Stimulated activated CD4-positive, alpha-beta T cell treated with anti-CD3 and anti-CD28 coated beads, Interleukin-4, amount 100 ng/mL, for 1 hour (primary cell): ENCODE results near the gene C13orf46.
"Not testable (repeated sequence)": the region's sequence is repeated elsewhere in the genome, so short reads cannot be mapped to it uniquely, and the experiment has no call there.

Experiments
- DNase-seq: peaks from one replicate; pipeline ENCODE4 v3.0.0-alpha.2; 2020

C13orf46 gene

GRCh38 chr13:113991676-113992179 lies 17.9 kb upstream of the C13orf46 start:
- no peak for DNase-seq

GRCh38 chr13:113991191-113991669 lies 17.4 kb upstream of the C13orf46 start:
- DNase-seq: no peak

DNA sequence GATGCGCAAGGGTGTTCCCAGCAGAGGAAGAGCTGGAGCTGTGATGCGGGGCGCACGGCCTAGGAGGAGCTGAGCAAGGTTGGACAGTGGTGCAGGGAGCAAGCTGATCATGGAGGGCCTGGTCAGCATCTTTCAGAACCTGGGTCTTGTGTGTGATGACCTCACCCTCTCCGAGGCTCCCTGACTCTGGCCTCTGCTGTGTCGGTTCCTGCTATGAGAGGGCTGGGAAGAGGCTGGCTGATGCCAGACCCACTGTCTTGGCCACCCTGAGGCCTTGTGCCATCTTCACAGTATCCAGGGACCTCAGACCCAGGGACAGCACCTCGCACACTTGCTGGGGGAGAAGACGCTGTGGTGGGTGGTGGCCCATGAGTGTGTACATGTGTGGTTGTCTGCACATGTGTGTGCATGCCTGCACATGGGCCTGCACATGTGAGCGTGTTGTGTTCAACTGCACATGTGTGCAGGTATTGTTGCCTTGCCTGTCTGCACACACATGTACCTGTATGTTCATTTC lies 16.5 kb upstream of the C13orf46 start:
- DNase-seq: no peak

GRCh38 chr13:113989585-113990300 lies 15.9 kb upstream of the C13orf46 start:
- DNase-seq: no peak

DNA sequence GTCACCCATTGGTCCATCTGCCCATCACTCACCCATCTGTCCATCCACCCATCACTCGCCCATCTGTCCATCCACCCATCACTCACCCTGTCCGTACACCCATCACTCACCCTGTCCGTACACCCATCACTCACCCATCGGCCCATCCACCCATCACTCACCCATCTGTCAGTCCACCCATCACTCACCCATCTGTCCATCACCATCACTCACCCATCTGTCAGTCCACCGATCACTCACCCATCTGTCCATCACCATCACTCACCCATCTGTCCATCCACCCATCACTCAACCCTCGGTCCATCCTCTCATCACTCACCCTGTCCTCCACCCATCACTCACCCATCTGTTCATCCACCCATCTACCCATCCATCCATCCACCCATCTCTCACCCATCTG lies 15.0 kb upstream of the C13orf46 start:
- not testable (repeated sequence) for DNase-seq

DNA sequence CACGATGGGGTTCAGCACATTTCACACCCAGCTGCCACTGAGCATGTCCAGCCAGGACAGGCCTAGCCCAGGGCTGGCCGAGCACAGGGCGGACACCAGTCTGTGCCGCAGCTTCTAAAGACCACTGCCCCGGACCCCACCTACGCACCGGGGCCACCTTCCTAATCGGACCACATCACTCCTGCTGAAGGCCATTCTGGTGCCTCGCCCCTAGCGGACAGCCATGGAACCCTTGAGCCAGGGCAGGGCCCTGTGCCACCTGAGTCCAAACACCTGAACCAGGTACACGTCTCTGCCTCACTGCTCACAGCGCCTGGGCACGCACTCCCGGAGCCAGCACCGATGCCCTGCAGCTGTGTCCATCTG lies 8.4 kb upstream of the C13orf46 start:
- no peak for DNase-seq

- DNase-seq: no peak
These were observed 7.9 kb upstream of the C13orf46 start for GRCh38 chr13:113981611-113982295.

GRCh38 chr13:113981194-113981605 lies 7.3 kb upstream of the C13orf46 start:
- no peak for DNase-seq

DNA sequence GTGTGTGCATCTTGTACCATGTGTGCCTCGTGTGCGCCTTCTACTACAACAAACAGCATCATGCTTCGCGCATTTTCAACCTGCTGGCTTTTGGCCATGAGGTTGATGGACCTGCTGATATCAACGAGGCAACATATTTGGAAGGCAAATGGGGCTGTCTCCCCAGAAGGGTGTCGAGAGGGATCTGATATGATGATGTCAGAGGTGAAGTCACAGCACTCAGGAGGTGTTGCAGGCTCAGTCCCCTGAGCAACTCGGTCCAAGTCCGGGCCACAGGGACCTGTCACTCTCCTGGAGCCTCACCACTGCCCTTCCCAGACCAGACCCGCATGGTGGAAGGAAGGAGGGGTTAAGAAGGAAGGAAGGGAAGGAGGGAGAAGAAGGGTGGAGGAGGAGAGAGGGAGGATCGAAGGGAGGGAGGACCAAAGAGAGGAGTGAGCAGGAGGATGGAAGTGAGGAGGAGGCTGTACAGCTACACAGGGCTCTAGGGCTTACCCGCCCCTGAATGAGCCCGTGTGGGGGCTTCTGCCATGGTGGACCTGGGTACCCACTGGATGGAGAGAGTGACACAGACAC lies 6.7 kb upstream of the C13orf46 start:
- DNase-seq: no peak

DNA sequence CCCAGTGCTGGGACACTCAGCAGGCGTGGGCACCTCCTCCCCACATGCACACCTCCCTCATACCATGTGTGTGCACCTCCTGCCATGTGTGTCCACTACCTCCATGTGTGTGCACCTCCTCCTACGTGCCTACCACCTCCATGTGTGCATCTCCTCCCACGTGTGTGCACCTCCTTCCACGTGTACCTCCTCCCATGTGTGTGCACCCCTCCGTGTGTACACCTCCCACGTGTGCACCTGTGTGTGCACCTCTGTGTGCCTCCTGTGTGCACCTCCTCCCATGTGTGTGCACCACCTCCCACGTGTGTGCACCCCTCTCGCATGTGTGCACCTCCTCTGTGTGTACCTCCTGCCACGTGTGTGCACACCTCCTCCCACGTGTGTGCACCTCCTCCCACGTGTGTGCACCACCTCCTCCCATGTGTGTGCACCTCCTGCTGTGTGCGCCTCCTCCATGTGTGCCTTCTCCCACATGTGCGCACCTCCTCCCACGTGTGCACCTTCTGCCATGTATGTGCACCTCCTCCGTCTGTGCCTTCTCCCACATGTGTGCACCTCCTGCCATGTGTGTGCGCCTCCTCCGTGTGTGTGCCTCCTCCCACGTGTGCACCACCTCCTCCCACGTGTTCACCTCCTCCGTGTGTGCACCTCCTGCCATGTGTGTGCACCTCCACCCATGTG lies 6.1 kb upstream of the C13orf46 start:
- DNase-seq: no peak

DNA sequence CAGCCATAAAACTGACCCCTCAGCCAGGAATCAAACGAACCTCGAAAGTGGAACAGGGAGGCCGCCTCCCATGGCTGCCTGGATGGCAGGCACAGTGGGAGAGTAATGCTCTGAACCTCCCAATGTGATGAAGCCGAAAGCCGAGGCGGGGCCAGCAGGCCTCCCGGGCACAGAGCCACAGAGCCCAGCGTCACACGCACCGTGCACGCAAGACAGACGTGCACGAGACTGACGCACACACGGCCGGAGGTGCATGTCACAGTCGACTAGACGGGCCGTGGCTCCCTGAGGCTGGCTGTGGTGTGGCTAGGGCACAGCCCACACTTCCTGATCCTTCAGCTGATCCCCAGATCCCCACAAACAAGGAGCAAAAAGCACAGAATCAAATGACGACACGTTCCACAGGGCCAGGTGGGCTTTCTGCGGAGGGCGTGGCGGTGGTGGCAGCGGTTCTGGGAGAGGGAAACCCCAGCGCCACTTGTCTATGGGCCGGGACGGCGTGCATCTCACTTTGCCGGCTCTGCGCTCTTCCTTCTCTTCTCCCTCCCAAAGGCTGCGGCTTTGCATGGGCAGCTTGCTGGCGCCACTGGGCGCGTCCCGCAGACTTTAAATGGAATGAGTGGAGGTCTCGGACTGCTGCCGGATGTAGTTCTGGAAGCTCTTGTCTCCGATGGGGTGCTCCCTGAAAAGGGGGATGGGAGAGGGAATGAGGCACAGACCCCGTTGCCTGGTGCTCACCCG lies 5.0 kb upstream of the C13orf46 start:
- no peak for DNase-seq

DNA sequence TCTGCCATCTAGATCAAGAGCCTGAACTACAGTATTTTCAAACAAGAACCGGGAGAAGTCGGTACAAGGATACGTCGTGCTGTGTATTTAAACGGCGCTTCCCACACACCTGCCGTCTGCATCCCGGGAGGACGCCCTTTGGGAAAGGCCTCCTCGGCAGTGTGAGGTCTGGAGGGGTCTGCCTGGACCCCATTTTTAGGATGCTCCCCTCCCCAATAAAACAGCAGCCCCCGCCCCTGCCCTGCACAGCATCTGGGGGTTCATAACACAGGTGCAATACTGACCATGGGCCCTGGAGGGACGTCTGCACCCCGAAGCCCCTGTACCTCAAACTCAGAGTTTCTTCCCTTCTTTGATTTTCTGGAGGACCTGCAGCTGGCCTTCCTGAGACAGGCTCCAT lies 4.1 kb upstream of the C13orf46 start:
- no peak for DNase-seq

DNA sequence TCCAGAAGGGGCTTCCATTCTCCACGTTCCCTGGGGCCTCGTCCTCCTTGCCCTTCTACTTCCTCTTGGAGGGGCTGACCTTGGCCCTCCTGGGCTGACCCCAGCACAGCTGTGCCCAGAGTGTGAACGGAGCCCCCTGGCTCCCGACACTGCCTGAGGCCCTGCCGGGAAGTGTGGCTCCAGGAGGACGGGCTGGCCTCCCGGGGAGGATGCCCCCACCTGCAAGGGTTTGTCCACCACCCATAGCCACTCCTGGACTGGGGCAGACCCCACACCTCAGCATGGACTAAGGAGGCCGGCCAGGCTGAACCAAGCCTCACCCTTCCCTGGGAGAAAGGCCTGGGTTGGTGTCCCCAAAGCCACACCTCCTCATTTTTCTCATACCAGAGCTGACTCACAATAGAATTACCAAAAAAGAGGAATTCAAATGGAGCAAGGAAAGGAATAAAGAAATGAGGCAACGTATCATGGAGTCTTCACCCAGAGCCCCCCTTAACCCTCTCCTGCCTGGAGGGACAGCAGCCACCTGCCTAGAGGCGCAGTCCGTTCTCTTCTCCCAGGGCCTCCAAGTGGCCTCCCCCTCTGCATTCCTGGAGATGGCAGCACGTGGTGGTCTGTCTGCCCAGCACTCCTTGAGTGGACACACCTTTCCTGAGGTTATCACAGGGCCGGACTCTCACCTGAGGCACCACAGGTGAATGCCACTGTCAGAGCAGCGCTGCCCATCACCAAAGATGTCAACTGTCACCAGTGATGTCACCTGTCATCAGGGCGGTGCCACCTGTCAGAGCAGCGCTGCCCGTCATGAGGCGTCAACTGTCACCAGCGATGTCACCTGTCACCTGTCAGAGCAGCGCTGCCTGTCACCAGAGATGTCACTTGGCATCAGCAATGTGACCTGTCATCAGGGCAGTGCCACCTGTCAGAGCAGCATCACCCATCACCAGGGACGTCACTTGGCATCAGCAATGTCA lies 3.1 kb upstream of the C13orf46 start:
- DNase-seq: no peak

DNA sequence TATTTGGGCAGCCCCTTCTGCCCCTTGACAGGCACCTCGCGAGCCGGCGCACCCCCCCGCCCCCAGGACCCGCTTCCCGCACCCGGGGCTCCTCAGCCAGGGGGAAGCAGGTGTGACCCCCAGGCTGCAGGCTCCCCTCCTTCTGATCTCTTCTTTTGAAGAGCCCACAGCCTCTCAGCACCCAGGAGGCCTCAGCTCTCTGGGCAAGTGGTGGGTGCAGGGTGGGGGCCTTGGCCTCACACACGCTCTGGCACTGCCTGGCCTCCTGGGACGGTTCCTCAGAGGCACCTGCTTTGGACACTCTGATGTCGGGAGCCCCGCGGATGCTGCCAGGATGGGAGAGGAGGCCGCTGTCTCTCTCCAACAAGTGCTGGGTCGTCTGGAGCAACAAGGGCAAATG lies 1.5 kb upstream of the C13orf46 start:
- DNase-seq: no peak

DNA sequence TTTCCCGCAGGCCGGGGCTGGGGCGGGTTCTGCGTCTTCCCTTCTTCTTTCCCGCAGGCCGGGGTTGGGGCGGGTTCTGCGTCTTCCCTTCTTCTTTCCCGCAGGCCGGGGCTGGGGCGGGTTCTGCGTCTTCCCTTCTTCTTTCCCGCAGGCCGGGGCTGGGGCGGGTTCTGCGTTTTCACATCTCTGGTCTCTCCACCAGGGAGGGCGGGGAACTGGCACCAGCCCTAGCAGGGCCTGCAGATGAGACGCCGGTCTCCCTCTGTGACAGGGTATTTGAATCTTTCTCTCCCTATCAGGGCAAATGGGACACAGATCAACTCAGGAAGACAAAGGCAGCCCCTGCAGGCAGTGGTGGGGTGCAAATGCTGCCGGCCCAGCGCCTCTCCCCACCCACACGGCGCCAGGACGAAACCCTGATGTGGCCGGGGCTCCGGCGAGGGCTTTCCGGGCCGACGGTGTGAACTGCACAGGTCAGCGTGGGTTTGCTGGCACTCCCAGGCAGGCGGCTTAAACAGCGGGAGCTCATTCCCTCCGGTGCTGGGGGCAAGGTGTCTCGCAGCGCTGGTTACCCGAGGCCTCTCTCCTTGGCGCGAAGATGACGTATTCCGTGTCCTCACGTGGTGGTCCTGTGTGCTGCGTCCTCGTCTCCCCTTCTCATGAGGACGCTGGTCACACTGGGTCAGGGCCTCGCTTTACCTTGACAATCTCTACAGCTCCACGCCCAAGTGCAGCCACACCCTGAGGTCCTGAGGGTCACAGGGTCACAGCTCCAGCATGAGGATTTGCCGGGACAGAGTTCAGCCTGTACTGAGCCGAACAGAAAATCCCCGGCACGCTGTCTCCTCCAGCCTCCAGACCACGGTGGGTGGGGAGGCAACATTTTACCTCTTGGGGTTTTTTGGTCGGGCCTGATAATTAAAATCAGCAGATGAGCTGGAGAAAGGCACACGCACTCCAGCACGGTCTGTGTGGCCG lies 717 bp upstream of the C13orf46 start:
- no peak for DNase-seq

- no peak for DNase-seq
These were observed 1.2 kb downstream of the C13orf46 start for GRCh38 chr13:113972451-113973217.

DNA sequence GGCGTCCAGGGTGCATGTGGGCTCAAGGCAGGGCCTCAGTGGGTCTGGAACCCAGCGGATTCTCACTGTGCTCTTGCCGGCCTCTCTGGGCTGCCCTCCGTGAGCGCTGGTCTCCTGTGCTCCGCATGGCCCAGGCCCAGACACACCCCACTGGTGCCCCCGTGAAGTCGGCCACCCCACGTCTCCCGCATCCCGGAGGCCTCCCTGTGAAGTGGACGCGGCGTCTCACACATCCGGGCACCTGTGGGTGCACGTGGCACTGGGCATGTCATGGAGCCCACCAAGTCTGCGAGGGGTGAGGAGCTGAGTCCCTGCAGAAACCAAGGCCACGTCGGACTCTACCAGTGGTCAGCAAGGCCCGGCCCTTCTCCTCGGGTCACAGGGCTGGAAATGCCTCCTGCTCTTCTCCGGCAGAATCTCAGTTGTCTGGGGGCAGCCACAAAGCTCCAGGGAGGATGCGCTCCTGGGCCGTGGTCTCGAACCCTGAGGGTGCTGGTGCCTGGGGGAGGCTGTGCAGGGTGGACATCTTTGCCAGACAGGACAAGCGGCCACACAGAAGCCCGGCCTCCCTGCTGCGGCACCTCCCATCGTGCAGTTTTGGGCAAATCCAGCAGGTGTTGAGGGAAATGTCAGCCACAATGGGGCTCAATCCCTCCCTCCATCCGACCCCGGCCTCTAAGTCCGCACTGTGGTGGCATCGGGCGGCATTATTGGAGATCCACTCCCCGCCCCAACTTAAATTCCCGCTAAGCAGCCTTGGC lies 2.2 kb downstream of the C13orf46 start:
- DNase-seq: no peak

DNA sequence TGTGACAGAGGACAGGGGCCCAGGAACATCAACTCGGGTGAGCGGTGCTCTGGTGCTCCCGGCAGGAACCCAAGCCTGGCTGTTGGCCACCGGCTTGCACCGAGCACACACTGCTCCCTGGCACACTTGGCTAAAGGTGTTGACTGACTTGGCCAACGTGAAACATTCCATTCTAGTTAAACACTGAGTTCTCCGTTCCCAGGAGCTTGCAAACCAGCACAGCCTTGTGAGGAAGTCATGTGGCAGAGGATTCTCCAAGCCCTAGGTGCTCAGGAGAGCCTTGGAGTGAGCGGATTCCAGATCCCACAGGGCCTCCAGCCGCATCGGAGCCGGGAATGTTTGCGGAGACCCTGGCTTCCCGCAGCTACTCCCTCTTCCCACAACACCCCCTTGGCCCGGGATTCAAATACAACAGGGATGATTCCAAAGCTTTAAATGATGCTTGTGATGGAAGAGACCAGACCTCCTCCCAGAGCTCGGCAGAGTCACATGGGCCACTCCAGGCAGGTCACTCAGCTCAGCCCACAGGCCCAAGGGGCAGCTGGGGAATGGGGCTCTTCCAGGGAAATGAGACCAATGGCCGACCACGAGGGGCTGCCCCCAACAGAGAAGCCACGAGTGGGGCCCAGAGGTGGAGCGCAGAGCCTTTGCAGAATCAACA lies 2.9 kb downstream of the C13orf46 start:
- no peak for DNase-seq
